ENCODE data around the gene LRMDA. TPM values are rescaled to one million over a fixed set of nuclear protein-coding genes. Genes with fewer than 3 reads are reported as not detected.

The LRMDA gene
- total and polyA plus RNA-seq, 2 donors (not counting 3 experiments of a cell fraction or from before 2014, with no cell fraction given) = 9.7 to 18.0 TPM

DNA sequence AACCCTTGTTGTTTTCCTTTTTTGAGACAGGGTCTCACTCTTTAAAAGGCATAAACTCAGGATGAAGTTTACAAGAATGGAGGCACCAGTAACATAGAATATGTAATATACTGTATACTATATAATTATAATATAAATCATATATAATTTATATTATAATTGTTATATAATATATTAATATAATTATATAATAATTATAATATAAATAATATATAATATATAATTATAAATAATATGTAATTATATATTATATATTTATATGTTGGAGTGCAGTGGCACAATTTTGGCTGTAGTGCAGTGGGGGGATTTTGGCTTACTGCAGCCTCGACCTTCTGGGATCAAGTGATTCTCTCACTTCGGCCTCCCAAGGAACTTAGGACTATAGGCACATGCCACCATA lies 96.1 kb downstream of the LRMDA start:
- POLR2A ChIA-PET = no interaction called here
- FAIRE-seq = no peak
- no peak for DNase-seq (ENCODE audit: low read depth, low spot score)
- H3K36me3 ChIP-seq (ENCODE audit: control insufficient read depth in 2 of 2, extremely low read depth in 1 of 2, insufficient read depth in 2 of 2, low read length in 2 of 2) = no peaks in the 10 kb centered on the region
- no peak overlapping the region for H3K4me2 ChIP-seq (ENCODE audit: insufficient read depth, low read length)
- dilution Hi-C loops (cut with MboI; ENCODE audit: extremely low pct_ligation_motif_present, low sequenced_read_pairs) (no loop called here), intact Hi-C loops (cut with micrococcal nuclease) (no loop called here)
- TF ChIP-seq POLR2AphosphoS5 (IDR thresholded peaks at IDR 0.05; ENCODE audit: insufficient read depth, low read depth, low read length) = no peak
- H3K9ac ChIP-seq (replicated peaks; ENCODE audit: extremely low read depth, insufficient read depth, low read length) = no peak overlapping the region
- no peaks in the 10 kb centered on the region for H4K20me1 ChIP-seq (replicated peaks; ENCODE audit: control insufficient read depth, extremely low read depth, insufficient read depth, low read length)
- CTCF ChIA-PET = no interaction called here
- no peaks in the 10 kb centered on the region for H3K9me1 ChIP-seq (replicated peaks; ENCODE audit: control insufficient read depth, extremely low read depth, insufficient read depth, low read length)
- H2AFZ ChIP-seq (ENCODE audit: low read depth, low read length) = no peak overlapping the region
- H3K27ac ChIP-seq (ENCODE audit: insufficient read depth, low read depth, low read length) = no peak overlapping the region
- no TSS peak for BruUV-seq (replicated peaks)
- H3K4me3 ChIP-seq (replicated peaks in 1 of 3; ENCODE audit: insufficient read depth in 1 of 3, low read depth in 1 of 3, low read length in 3 of 3) = no peak overlapping the region
- H3K4me1 ChIP-seq (ENCODE audit: control insufficient read depth, extremely low read depth, insufficient read depth, low read length) = no peaks in the 10 kb centered on the region
- no peaks in the 10 kb centered on the region for H3K27me3 ChIP-seq (ENCODE audit: control insufficient read depth in 2 of 2, insufficient read depth in 2 of 2, low read length in 2 of 2)
- H3K9me3 ChIP-seq (replicated peaks; ENCODE audit: control insufficient read depth, insufficient read depth, low read length) = no peaks in the 10 kb centered on the region
- no peaks in the 10 kb centered on the region for H3K79me2 ChIP-seq (ENCODE audit: control insufficient read depth, insufficient read depth, low read length)

DNA sequence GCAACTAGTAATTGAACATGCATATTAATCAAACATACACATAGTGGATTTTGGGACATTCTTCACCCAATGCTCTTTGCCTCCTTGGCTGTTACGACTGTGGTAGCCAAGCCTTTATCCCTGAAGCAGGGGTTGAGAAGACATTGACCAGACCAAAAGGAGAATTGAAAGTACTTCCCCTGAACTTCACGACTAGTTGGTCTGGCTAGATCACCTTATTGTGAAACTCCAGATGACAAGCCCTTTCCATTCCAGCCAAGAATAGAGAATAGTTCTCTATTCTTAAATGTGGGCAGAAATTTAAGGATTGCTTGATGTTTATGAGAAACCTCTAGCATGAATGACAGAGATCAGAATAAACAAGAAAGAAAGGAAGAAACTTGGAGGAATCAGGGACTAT lies 97.0 kb downstream of the LRMDA start:
- Histone ChIP-seq H4K20me1 (replicated peaks; ENCODE audit: control insufficient read depth, extremely low read depth, insufficient read depth, low read length) (no peaks in the 10 kb centered on the region), H3K9ac (replicated peaks; ENCODE audit: extremely low read depth, insufficient read depth, low read length) (no peak overlapping the region), H3K4me1 (ENCODE audit: control insufficient read depth, extremely low read depth, insufficient read depth, low read length) (no peaks in the 10 kb centered on the region), H3K4me2 (ENCODE audit: insufficient read depth, low read length) (no peak overlapping the region), H3K4me3 (replicated peaks in 1 of 3; ENCODE audit: insufficient read depth in 1 of 3, low read depth in 1 of 3, low read length in 3 of 3) (no peak overlapping the region), H3K36me3 (ENCODE audit: control insufficient read depth in 2 of 2, extremely low read depth in 1 of 2, insufficient read depth in 2 of 2, low read length in 2 of 2) (no peaks in the 10 kb centered on the region), H3K79me2 (ENCODE audit: control insufficient read depth, insufficient read depth, low read length) (no peaks in the 10 kb centered on the region), H3K9me3 (replicated peaks; ENCODE audit: control insufficient read depth, insufficient read depth, low read length) (no peaks in the 10 kb centered on the region), H2AFZ (ENCODE audit: low read depth, low read length) (no peak overlapping the region), H3K27me3 (ENCODE audit: control insufficient read depth in 2 of 2, insufficient read depth in 2 of 2, low read length in 2 of 2) (no peaks in the 10 kb centered on the region), H3K9me1 (replicated peaks; ENCODE audit: control insufficient read depth, extremely low read depth, insufficient read depth, low read length) (no peaks in the 10 kb centered on the region), H3K27ac (ENCODE audit: insufficient read depth, low read depth, low read length) (no peak overlapping the region)
- no peak for DNase-seq (ENCODE audit: low read depth, low spot score)
- TF ChIP-seq GATA2 (IDR thresholded peaks at IDR 0.05; ENCODE audit: insufficient read depth, insufficient read length, low read depth, low read length) (no peak), POLR2AphosphoS5 (IDR thresholded peaks at IDR 0.05; ENCODE audit: insufficient read depth, low read depth, low read length) (no peak)
- TF ChIP-seq, protein P1, sequence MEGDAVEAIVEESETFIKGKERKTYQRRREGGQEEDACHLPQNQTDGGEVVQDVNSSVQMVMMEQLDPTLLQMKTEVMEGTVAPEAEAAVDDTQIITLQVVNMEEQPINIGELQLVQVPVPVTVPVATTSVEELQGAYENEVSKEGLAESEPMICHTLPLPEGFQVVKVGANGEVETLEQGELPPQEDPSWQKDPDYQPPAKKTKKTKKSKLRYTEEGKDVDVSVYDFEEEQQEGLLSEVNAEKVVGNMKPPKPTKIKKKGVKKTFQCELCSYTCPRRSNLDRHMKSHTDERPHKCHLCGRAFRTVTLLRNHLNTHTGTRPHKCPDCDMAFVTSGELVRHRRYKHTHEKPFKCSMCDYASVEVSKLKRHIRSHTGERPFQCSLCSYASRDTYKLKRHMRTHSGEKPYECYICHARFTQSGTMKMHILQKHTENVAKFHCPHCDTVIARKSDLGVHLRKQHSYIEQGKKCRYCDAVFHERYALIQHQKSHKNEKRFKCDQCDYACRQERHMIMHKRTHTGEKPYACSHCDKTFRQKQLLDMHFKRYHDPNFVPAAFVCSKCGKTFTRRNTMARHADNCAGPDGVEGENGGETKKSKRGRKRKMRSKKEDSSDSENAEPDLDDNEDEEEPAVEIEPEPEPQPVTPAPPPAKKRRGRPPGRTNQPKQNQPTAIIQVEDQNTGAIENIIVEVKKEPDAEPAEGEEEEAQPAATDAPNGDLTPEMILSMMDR (IDR thresholded peaks at IDR 0.05; ENCODE audit: extremely low read depth in 1 of 2, insufficient read depth in 1 of 2, low read depth in 1 of 2, low read length in 2 of 2) = no peak
- ChIA-PET CTCF (no interaction called here), POLR2A (no interaction called here)
- BruUV-seq (replicated peaks) = no TSS peak
- intact Hi-C loops (cut with micrococcal nuclease) = no loop called here
- dilution Hi-C loops (cut with MboI; ENCODE audit: extremely low pct_ligation_motif_present, low sequenced_read_pairs) = no loop called here
- no peak for FAIRE-seq
